HG03025 (cell line): ENCODE measurements around the gene CDYL2.
"Not testable (repeated sequence)": the region's sequence is repeated elsewhere in the genome, so short reads cannot be mapped to it uniquely, and the experiment has no call there.

Source experiments
- ATAC-seq: cut with Tn5 transposase; IDR thresholded peaks from one replicate; pipeline ENCODE4 v1.9.1; 2021; ENCODE audit warnings: mild to moderate bottlenecking, moderate library complexity; ENCODE audit not compliant: unreplicated experiment, low FRiP score

The CDYL2 gene

DNA sequence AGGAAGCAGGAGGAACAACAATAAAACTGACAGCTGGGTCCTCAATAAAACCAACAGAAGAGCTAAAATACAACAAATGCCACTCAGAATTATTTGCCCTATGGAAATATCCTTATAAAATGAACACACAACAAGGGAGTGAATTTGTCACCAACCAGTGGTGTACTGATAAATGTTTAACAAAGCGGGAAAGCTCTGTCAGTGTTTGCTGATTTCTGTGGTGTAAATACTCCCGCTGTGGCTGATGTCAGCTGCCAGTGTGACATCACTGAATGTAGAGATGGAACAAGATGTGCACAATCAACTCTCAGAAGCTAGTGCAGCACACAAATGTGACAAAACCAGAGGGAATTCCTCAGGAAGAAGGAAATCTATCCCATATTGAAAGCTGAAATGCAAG is 51.9 kb downstream of the CDYL2 start:
- ATAC-seq = no peak

- no peak for ATAC-seq
Observed at GRCh38 chr16:80751167-80751566, 53.2 kb downstream of the CDYL2 start.

- no peak for ATAC-seq
Observed at GRCh38 chr16:80746231-80746630, 58.2 kb downstream of the CDYL2 start.

- ATAC-seq = no peak
Observed at GRCh38 chr16:80744856-80745255, 59.5 kb downstream of the CDYL2 start.

DNA sequence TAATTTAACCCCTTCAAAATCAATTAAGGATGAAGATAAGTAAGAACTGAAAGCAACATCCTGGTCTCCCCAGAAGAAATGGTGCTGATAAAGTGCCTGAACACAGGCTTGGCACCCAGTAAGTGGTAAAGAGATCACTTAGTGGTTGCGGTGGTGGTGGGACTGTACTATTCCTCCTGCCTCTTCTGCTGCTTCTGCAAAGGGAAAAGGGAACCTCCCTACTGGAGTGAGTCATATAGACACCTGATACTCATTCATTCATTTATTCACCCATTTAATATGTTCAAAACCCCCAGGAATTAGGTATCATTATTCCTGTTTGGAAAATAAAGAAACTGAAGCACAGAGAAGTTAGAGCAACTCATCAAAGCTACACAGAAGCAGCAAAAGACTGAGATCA is 60.6 kb downstream of the CDYL2 start:
- ATAC-seq = no peak

GRCh38 chr16:80743273-80743672 is 61.1 kb downstream of the CDYL2 start:
- ATAC-seq = no peak

GRCh38 chr16:80742331-80742730 is 62.1 kb downstream of the CDYL2 start:
- no peak for ATAC-seq

DNA sequence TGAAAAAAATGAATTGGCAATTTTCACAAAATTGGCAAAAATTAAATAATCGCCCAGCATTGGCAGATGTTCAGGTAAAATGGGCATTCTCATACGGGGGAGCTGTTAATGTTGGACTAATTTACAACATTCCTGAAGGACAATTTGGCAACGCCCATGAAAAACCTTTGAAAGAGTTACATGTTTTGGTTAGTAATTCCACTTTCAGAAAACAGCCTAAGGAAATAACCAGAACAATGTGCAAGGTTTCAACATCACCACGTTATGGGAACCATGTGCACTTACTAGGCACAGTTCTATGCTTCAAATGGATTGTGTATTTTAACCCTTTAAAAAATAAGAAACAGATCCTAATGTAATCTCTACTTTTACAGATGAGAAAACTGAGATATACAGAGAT is 62.7 kb downstream of the CDYL2 start:
- no peak for ATAC-seq

- ATAC-seq = no peak
Observed at GRCh38 chr16:80739523-80739922, 64.9 kb downstream of the CDYL2 start.

- no peak for ATAC-seq
Observed at GRCh38 chr16:80738521-80738920, 65.9 kb downstream of the CDYL2 start.

- no peak for ATAC-seq
Observed at GRCh38 chr16:80735846-80736245, 68.6 kb downstream of the CDYL2 start.

DNA sequence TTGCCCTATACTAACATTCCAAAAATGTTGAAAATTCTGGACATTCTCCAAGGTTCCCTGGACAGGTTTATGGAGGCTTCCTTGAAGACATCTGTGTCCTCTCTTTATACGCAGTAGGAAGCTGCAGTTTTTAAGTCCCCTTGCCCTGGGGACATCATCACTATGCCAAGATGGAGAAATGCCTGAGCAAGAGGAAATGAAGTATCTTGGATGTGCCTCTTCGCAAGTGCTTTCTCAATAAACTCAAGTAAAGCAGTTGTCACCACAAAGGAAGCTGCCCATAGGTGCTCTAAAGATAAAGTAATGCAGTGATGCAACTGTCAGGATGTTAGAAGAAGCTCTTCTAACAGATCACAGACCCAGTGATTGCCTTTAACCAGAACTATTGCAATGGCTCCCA is 71.0 kb downstream of the CDYL2 start:
- ATAC-seq = no peak

- no peak for ATAC-seq
Observed at GRCh38 chr16:80731915-80732314, 72.5 kb downstream of the CDYL2 start.

GRCh38 chr16:80727066-80727763 is 77.2 kb downstream of the CDYL2 start:
- not testable (repeated sequence) for ATAC-seq

DNA sequence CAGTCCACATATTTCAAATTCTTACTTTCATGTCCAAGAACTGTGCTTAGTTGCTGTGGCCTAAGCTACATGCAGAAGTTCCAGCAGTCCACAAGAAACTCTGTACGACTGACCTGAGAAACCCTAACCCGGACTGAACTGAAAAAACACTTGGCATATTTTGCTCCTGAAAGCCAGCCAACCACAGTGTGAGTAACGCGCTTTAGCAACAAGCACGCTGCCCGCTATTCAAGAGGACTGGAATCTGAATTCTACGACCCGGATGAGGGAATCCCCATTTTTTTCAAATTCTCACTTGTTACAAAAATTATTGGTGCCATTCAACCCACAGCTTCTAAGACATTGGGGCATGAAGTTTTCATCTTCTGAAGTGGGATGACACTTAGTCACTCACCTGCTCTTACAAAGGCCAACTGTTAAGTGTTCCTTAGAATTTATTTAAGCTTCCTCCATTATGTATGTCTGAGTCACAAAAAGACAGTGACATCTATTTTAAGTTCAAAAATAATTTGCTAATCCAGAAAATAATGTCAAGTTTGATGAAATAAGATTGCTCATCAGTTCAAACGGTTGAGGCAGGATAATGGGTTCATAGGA is 78.7 kb downstream of the CDYL2 start:
- no peak for ATAC-seq

DNA sequence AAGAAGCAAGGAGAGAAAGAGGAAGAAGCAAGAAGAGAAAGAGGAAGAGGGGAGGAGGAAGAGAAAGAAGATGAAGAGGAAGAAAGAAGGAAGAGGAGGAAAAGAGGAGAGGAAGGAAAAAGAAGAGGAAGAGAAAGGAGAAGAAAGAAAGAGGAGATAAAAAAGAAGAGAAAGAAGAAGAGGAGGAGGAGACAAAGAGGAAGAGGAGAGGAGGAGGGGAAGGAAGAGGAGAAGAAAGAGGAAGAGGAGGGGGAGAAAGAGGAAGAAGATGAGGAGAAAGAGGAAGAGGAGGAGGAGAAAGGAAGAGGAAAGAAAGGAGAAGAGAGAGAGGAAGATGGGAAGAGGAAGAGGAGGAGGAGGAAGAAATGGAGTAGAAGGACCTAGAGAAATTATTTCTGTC is 80.4 kb downstream of the CDYL2 start:
- no peak for ATAC-seq

DNA sequence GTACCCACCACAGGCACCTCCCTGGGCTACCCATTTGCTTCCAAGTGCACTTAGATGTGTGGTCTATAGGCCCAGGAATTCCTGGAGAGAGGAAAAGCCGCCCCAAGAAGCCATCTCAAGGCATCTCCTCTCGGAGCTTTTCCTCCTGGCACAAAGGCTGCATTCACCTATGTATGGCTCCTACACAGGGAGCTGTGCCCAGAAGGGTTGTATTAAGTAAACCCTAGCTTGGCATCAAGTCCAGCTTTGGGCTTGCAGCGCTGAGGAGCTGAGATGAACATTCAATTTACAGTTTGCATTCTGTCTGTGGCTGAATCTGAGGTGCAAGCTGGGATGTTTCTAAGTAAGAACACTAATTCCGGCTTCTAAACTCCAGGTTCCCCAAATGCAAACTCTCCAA is 81.3 kb downstream of the CDYL2 start:
- ATAC-seq = no peak

DNA sequence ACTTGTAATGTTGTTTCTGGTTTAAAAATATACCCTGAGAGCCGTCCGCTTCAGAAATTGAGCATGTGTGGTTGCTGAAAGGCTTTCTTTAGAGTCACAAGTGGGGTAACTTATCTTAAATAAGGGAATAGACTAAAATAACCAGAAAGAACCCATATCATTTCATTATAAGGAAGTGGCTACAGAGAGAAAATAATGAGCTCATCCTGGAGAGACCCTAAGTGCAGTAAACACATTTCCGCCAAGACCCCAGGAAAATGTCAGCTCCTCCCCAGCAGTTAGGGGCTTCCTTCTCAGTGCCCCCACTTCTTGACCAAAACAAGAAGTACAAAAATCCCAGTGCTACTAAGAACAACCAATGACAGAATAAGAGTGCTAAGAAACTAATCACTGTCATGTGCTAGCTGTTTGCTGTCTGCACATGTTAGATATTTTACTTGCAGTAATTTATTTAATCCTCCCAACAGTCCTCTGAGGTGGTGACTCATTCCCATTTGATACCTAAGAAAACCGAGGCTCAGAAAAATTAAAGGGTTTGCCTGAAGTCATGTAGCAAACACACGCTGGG is 83.5 kb downstream of the CDYL2 start:
- ATAC-seq = no peak

- no peak for ATAC-seq
Observed at GRCh38 chr16:80719573-80719972, 84.8 kb downstream of the CDYL2 start.

- no peak for ATAC-seq
Observed at GRCh38 chr16:80718480-80719220, 85.7 kb downstream of the CDYL2 start.

GRCh38 chr16:80717611-80718010 is 86.8 kb downstream of the CDYL2 start:
- ATAC-seq = no peak
